ENCODE measurements around the gene PHTF2.

DNA sequence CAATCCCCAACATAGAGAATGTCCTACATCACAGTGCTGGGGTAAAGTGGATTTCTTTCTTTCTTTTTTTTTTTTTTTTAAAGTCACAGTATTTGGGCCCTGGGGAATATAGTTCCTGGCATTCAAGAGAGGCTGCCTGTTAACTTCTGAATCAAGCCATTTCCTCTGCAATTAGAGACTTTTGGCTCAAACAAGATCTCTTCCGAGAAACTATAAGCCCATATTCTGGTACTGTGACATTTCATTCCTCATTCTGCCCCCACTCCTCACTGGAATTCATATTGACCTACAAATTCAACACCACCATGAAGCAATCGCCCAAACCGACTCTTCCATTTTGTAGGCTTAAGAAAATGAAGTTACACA, 187.4 kb downstream of the PHTF2 start:
- TF ChIP-seq, protein P1, sequence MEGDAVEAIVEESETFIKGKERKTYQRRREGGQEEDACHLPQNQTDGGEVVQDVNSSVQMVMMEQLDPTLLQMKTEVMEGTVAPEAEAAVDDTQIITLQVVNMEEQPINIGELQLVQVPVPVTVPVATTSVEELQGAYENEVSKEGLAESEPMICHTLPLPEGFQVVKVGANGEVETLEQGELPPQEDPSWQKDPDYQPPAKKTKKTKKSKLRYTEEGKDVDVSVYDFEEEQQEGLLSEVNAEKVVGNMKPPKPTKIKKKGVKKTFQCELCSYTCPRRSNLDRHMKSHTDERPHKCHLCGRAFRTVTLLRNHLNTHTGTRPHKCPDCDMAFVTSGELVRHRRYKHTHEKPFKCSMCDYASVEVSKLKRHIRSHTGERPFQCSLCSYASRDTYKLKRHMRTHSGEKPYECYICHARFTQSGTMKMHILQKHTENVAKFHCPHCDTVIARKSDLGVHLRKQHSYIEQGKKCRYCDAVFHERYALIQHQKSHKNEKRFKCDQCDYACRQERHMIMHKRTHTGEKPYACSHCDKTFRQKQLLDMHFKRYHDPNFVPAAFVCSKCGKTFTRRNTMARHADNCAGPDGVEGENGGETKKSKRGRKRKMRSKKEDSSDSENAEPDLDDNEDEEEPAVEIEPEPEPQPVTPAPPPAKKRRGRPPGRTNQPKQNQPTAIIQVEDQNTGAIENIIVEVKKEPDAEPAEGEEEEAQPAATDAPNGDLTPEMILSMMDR (IDR thresholded peaks at IDR 0.05; ENCODE audit: insufficient read depth, low read depth, low read length): no peak
- no peak for TF ChIP-seq EZH2 (IDR thresholded peaks at IDR 0.05; ENCODE audit: insufficient read depth, low read length)

Data from astrocyte (in vitro differentiated cells and primary cell).